ENCODE measurements around the gene SMARCB1.
A peak's percentile ranks its signal among the peaks of the same experiment; 100 is the strongest.
"Not testable (repeated sequence)": the region's sequence is repeated elsewhere in the genome, so short reads cannot be mapped to it uniquely, and the experiment has no call there.

The SMARCB1 gene

DNA sequence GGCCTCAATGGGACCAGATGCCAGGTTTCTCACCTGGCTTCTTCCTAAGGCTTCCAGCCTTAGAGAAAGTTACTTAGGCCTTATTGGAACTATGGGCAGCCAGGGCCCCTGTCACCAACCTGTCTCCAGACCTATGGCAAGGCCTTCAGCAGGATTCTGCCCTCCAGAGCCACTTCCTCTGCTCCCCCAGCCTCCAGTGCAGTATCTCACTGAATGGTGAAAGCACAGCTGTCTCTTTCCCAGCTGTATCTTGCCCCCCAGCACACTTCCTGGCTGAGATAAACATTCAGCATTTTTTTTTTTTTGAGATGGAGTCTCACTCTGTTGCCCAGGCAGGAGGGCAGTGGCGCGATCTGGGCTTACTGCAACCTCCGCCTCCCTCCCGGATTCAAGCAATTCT lies 72.4 kb downstream of the SMARCB1 start:
- Histone ChIP-seq H3K4me3 (ENCODE audit: low read depth, low read length) (no peak overlapping the region), H3K9me3 (ENCODE audit: severe bottlenecking) (no peaks in the 10 kb centered on the region), H3K36me3 (peaks cover 18% of the 10 kb centered on the region), H3K27ac (peak overlapping the region; percentile 91), H3K27me3 (ENCODE audit: insufficient read depth, low read depth, severe bottlenecking) (no peaks in the 10 kb centered on the region)
- TF ChIP-seq, protein P1, sequence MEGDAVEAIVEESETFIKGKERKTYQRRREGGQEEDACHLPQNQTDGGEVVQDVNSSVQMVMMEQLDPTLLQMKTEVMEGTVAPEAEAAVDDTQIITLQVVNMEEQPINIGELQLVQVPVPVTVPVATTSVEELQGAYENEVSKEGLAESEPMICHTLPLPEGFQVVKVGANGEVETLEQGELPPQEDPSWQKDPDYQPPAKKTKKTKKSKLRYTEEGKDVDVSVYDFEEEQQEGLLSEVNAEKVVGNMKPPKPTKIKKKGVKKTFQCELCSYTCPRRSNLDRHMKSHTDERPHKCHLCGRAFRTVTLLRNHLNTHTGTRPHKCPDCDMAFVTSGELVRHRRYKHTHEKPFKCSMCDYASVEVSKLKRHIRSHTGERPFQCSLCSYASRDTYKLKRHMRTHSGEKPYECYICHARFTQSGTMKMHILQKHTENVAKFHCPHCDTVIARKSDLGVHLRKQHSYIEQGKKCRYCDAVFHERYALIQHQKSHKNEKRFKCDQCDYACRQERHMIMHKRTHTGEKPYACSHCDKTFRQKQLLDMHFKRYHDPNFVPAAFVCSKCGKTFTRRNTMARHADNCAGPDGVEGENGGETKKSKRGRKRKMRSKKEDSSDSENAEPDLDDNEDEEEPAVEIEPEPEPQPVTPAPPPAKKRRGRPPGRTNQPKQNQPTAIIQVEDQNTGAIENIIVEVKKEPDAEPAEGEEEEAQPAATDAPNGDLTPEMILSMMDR (IDR thresholded peaks at IDR 0.05; ENCODE audit: low read depth, low read length), result no peak
- no peak for DNase-seq

DNA sequence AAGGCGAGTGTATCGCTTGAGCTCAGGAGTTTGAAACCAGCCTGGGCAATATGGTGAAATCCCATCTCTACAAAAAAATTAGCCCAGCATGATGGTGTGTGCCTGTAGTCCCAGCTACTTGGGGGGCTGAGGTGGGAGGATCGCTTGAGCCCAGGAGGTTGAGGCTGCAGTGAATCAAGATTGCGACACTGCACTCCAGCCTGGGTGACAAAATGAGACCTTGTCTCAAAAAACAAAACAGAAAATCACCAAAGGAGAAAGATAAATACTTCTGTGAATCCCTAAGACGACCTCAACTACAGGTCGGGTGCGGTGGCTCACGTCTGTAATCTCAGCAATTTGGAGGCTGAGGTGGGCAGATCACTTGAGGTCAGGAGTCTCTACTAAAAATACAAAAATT lies 73.4 kb downstream of the SMARCB1 start:
- peaks cover 23% of the 10 kb centered on the region for H3K36me3 ChIP-seq
- H3K9me3 ChIP-seq (ENCODE audit: severe bottlenecking); DNase-seq; H3K27me3 ChIP-seq (ENCODE audit: insufficient read depth, low read depth, severe bottlenecking); H3K27ac ChIP-seq; H3K4me3 ChIP-seq (ENCODE audit: low read depth, low read length): not testable (repeated sequence)

DNA sequence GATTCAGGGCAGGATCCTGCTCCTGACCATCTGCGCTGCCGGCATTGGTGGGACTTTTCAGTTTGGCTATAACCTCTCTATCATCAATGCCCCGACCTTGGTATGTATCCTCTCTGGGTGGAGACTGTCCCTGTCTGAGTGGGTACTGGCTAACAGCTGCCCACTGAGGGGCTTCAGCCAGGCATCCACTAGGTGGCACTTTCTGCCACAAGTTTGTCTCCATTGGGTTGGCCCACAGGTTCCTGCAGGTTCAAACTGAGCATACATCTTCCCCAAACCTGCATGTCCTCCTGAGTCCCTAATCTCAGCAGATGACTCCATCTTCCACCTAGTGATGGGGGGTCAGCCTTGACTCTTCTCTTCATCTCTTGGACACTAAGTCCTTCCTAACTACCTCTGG lies 75.3 kb downstream of the SMARCB1 start:
- H3K27ac ChIP-seq, result no peak overlapping the region
- DNase-seq, result peak; percentile 73
- H3K4me3 ChIP-seq (ENCODE audit: low read depth, low read length), result no peak overlapping the region
- no peaks in the 10 kb centered on the region for H3K9me3 ChIP-seq (ENCODE audit: severe bottlenecking)
- peaks cover 38% of the 10 kb centered on the region for H3K36me3 ChIP-seq
- TF ChIP-seq, protein P1 (IDR thresholded peaks at IDR 0.05; ENCODE audit: low read depth, low read length), result peak; percentile 87
- H3K27me3 ChIP-seq (ENCODE audit: insufficient read depth, low read depth, severe bottlenecking), result no peaks in the 10 kb centered on the region

DNA sequence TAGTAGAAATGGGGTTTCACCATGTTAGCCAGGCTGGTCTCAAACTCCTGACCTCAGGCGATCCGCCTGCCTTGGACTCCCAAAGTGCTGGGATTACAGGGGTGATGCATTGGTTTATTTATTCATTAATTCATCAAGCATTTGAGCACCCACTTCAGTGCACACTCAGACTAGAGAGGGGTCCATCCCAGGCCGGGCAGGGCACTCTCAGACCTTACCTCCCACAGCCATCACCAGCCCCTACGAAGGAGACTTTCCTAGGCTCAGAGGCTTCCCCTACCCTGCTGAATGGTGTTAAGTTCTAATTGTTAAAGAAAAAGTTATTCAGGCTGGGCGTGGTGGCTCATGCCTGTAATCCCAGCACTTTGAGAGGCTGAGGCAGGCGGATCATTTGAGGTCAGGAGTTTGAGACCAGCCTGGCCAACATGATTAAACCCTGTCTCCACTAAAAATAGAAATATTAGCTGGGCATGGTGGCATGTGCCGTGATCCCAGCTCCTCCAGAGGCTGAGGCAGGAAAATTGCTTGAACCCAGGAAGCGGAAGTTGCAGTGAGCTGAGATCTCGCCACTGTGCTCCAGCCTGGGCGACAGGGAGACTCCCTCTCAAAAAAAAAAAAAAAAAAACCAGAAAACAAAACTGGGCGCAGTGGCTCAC lies 77.9 kb downstream of the SMARCB1 start:
- H3K9me3 ChIP-seq (ENCODE audit: severe bottlenecking); H3K27me3 ChIP-seq (ENCODE audit: insufficient read depth, low read depth, severe bottlenecking); H3K27ac ChIP-seq; DNase-seq; H3K4me3 ChIP-seq (ENCODE audit: low read depth, low read length): not testable (repeated sequence)
- peaks cover 63% of the 10 kb centered on the region for H3K36me3 ChIP-seq

DNA sequence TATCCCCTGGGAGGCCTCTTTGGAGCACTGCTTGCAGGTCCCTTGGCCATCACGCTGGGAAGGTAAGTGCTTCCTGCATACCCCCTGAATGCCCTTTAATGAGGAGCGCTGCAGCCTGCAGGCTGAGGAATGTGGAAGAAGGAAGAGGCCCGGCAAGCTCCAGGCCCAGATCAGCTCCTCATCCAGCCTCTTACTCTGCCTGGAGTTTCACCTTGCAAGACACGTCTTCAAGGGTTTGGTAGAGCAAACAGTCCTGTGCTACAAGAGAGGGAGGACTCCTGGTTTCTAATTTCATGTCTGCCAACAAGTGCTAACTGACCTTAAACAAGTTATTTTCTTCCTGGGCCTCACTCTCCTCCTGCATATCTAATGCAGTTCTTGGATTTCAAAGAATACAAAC lies 81.8 kb downstream of the SMARCB1 start:
- Histone ChIP-seq H3K9me3 (ENCODE audit: severe bottlenecking) (no peaks in the 10 kb centered on the region), H3K27ac (no peak overlapping the region), H3K36me3 (peaks cover 74% of the 10 kb centered on the region), H3K27me3 (ENCODE audit: insufficient read depth, low read depth, severe bottlenecking) (no peaks in the 10 kb centered on the region), H3K4me3 (ENCODE audit: low read depth, low read length) (no peak overlapping the region)
- TF ChIP-seq, protein P1 (IDR thresholded peaks at IDR 0.05; ENCODE audit: low read depth, low read length), result no peak
- no peak for DNase-seq

DNA sequence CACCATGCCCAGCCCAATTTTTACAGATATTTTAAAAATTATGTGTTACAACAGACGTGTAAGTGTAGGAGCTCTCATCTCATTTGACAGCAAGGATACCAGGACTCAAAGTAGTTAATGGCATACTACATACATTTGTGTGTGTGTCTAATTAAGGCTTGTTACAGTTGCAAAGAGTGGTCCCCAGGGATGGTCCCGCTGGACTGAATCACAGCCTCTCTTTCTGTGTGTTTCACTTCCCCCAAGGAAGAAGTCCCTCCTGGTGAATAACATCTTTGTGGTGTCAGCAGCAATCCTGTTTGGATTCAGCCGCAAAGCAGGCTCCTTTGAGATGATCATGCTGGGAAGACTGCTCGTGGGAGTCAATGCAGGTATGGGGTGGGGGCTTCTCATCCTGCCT lies 88.1 kb downstream of the SMARCB1 start:
- no peak for DNase-seq
- no peak overlapping the region for H3K4me3 ChIP-seq (ENCODE audit: low read depth, low read length)
- TF ChIP-seq, protein P1 (IDR thresholded peaks at IDR 0.05; ENCODE audit: low read depth, low read length), result no peak
- no peaks in the 10 kb centered on the region for H3K9me3 ChIP-seq (ENCODE audit: severe bottlenecking)
- H3K27ac ChIP-seq, result no peak overlapping the region
- no peaks in the 10 kb centered on the region for H3K27me3 ChIP-seq (ENCODE audit: insufficient read depth, low read depth, severe bottlenecking)
- peaks cover 77% of the 10 kb centered on the region for H3K36me3 ChIP-seq

DNA sequence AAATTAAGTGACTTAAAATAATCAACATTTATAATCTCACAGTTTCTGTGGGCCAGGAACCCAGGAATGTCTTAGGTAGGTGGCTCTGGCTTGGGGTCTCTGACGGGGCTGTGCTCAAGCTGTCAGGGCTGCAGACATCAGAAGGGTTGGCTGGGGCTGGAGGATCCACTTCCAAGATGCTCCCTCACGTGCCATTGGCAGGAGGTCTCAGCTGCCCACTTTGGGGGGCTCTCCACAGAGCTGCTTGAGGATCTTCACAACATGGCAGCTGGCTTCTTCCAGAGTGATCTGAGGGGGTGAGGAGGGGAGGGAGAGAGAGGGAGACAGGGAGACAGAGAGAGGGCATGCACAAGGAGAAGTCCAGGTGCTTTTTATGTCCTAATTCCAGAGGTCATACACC lies 89.0 kb downstream of the SMARCB1 start:
- Histone ChIP-seq H3K27ac (no peak overlapping the region), H3K27me3 (ENCODE audit: insufficient read depth, low read depth, severe bottlenecking) (no peaks in the 10 kb centered on the region), H3K36me3 (peaks cover 72% of the 10 kb centered on the region), H3K9me3 (ENCODE audit: severe bottlenecking) (no peaks in the 10 kb centered on the region), H3K4me3 (ENCODE audit: low read depth, low read length) (no peak overlapping the region)
- TF ChIP-seq, protein P1 (IDR thresholded peaks at IDR 0.05; ENCODE audit: low read depth, low read length), result no peak
- no peak for DNase-seq

Measured in WERI-Rb-1 (cell line).